Measurements from ENCODE around the gene CYP1A1. TPM values are rescaled to one million over a fixed set of nuclear protein-coding genes. Genes with fewer than 3 reads are reported as not detected.

The CYP1A1 gene
- total RNA-seq, 3 donors from 2014 or later = 0.80 to 32.1 (median 4.8) TPM

GRCh38 chr15:74752011-74752410, 26.7 kb upstream of the CYP1A1 start:
- no peak for DNase-seq (ENCODE audit: low spot score in 2 of 2)
- H3K4me1 ChIP-seq = no peaks in the 10 kb centered on the region
- intact Hi-C loops (cut with DNase I; ENCODE audit: low total_unique reads) = no loop called here

GRCh38 chr15:74750751-74751150, 25.4 kb upstream of the CYP1A1 start:
- TF ChIP-seq POLR2A (IDR thresholded peaks at IDR 0.05) = no peak
- TF ChIP-seq CTCF (IDR thresholded peaks at IDR 0.05) = no peak
- no peak for TF ChIP-seq POLR2AphosphoS5 (IDR thresholded peaks at IDR 0.05)
- no peak overlapping the region for H3K27ac ChIP-seq
- intact Hi-C loops (cut with DNase I; ENCODE audit: low total_unique reads) = no loop called here
- H3K9me3 ChIP-seq = no peaks in the 10 kb centered on the region
- no peaks in the 10 kb centered on the region for H3K27me3 ChIP-seq
- no peak overlapping the region for H3K4me3 ChIP-seq
- DNase-seq (ENCODE audit: low spot score in 2 of 2) = no peak
- H3K4me1 ChIP-seq = no peaks in the 10 kb centered on the region
- no peaks in the 10 kb centered on the region for H3K36me3 ChIP-seq

More at GRCh38 chr15:74752011-74752410, 26.7 kb upstream of the CYP1A1 start:
- H3K27ac ChIP-seq = no peak overlapping the region
- H3K27me3 ChIP-seq = no peaks in the 10 kb centered on the region
- H3K4me3 ChIP-seq = no peak overlapping the region
- H3K9me3 ChIP-seq = no peaks in the 10 kb centered on the region
- TF ChIP-seq POLR2A (IDR thresholded peaks at IDR 0.05) (no peak), POLR2AphosphoS5 (IDR thresholded peaks at IDR 0.05) (no peak), CTCF (IDR thresholded peaks at IDR 0.05) (no peak)
- no peaks in the 10 kb centered on the region for H3K36me3 ChIP-seq

GRCh38 chr15:74749832-74750231, 24.5 kb upstream of the CYP1A1 start:
- H3K27me3 ChIP-seq = no peaks in the 10 kb centered on the region
- H3K4me1 ChIP-seq = no peaks in the 10 kb centered on the region
- TF ChIP-seq CTCF (IDR thresholded peaks at IDR 0.05) (no peak), POLR2AphosphoS5 (IDR thresholded peaks at IDR 0.05) (no peak), POLR2A (IDR thresholded peaks at IDR 0.05) (no peak)
- H3K27ac ChIP-seq = no peak overlapping the region
- H3K9me3 ChIP-seq = no peaks in the 10 kb centered on the region
- H3K36me3 ChIP-seq = no peaks in the 10 kb centered on the region
- intact Hi-C loops (cut with DNase I; ENCODE audit: low total_unique reads) = no loop called here
- DNase-seq (ENCODE audit: low spot score in 2 of 2) = no peak
- H3K4me3 ChIP-seq = no peak overlapping the region

GRCh38 chr15:74748322-74748946, 23.1 kb upstream of the CYP1A1 start, which contains the start of gene CYP1A2:
TSS of gene CYP1A2 (plus strand) at chr15:74748845. CDS start at chr15:74749739, 894 bp downstream.
- Histone ChIP-seq H3K9me3 (no peaks in the 10 kb centered on the region), H3K4me1 (no peaks in the 10 kb centered on the region), H3K27ac (no peak within 1 kb of the TSS), H3K4me3 (no peak within 1 kb of the TSS), H3K36me3 (no peaks in the 10 kb centered on the region), H3K27me3 (no peaks in the 10 kb centered on the region)
- intact Hi-C loops (cut with DNase I; ENCODE audit: low total_unique reads) = no loop called here
- no peak for DNase-seq (ENCODE audit: low spot score in 2 of 2)
- TF ChIP-seq POLR2A (IDR thresholded peaks at IDR 0.05) (no peak), CTCF (IDR thresholded peaks at IDR 0.05) (no peak)

- DNase-seq (ENCODE audit: low spot score in 2 of 2) = no peak
- H3K4me3 ChIP-seq = no peak overlapping the region
- intact Hi-C loops (cut with DNase I; ENCODE audit: low total_unique reads) = no loop called here
- no peaks in the 10 kb centered on the region for H3K27me3 ChIP-seq
- H3K9me3 ChIP-seq = peaks cover 0 to 9% of the 10 kb centered on the region in 2 donors
- H3K36me3 ChIP-seq = no peaks in the 10 kb centered on the region
- H3K4me1 ChIP-seq = no peaks in the 10 kb centered on the region
- no peak for TF ChIP-seq CTCF (IDR thresholded peaks at IDR 0.05)
- TF ChIP-seq POLR2A (IDR thresholded peaks at IDR 0.05) = no peak
- no peak for TF ChIP-seq POLR2AphosphoS5 (IDR thresholded peaks at IDR 0.05)
- no peak overlapping the region for H3K27ac ChIP-seq
Measured at GRCh38 chr15:74746389-74746788, 21.1 kb upstream of the CYP1A1 start.

All from breast epithelium (tissue), 4 donors.